ENCODE data around the gene CDH12. TPM values are rescaled to one million over a fixed set of nuclear protein-coding genes. Genes with fewer than 3 reads are reported as not detected.

The CDH12 gene
- total and polyA plus RNA-seq, 10 donors, result 0.32 TPM; not detected in 9

GRCh38 chr5:22391956-22392355 is 461.2 kb downstream of the CDH12 start:
- TF ChIP-seq POLR2A (IDR thresholded peaks at IDR 0.05), result no peak
- Histone ChIP-seq H3K4me1 (no peaks in the 10 kb centered on the region), H3K27me3 (replicated peaks in 1 of 7) (no peaks in the 10 kb centered on the region), H3K4me3 (no peak overlapping the region), H3K9me3 (peaks cover 0 to 9% (median 0%) of the 10 kb centered on the region in 8 donors), H3K27ac (no peak overlapping the region), H3K36me3 (no peaks in the 10 kb centered on the region)
- 62 to 80% (median 63%) methylated on average over 3 of the region's 3 CpGs for WGBS, 5 donors
- no peak for DNase-seq
- intact Hi-C loops (cut with DNase I; ENCODE audit: low total_unique reads), result no loop called here

- intact Hi-C loops (cut with DNase I; ENCODE audit: low total_unique reads), result no loop called here
- no peaks in the 10 kb centered on the region for H3K27me3 ChIP-seq (replicated peaks in 1 of 7)
- no peak overlapping the region for H3K4me3 ChIP-seq
- no peaks in the 10 kb centered on the region for H3K36me3 ChIP-seq
- TF ChIP-seq POLR2AphosphoS5 (IDR thresholded peaks at IDR 0.05), result no peak
- no peak for TF ChIP-seq CTCF (IDR thresholded peaks at IDR 0.05 in 8 of 11, conservative IDR thresholded peaks at IDR 0.05 in 3 of 11)
- no peak for TF ChIP-seq POLR2A (IDR thresholded peaks at IDR 0.05)
- no peak overlapping the region for H3K27ac ChIP-seq
- peaks cover 0 to 9% (median 0%) of the 10 kb centered on the region in 8 donors for H3K9me3 ChIP-seq
- no peaks in the 10 kb centered on the region for H3K4me1 ChIP-seq
- no peak for DNase-seq
These were observed 462.3 kb downstream of the CDH12 start for GRCh38 chr5:22390888-22391287.

- H3K36me3 ChIP-seq, result no peaks in the 10 kb centered on the region
- no peaks in the 10 kb centered on the region for H3K4me1 ChIP-seq
- no peak overlapping the region for H3K27ac ChIP-seq
- intact Hi-C loops (cut with DNase I; ENCODE audit: low total_unique reads), result no loop called here
- WGBS, 5 donors, result 50 to 76% (median 65%) methylated on average over 1 of the region's 1 CpG; no CpG with 5 or more reads in 1 of the 5 donors
- H3K4me3 ChIP-seq, result no peak overlapping the region
- TF ChIP-seq POLR2AphosphoS5 (IDR thresholded peaks at IDR 0.05), result no peak
- TF ChIP-seq POLR2A (IDR thresholded peaks at IDR 0.05), result no peak
- TF ChIP-seq CTCF (IDR thresholded peaks at IDR 0.05 in 8 of 11, conservative IDR thresholded peaks at IDR 0.05 in 3 of 11), result no peak
- no peaks in the 10 kb centered on the region for H3K27me3 ChIP-seq (replicated peaks in 1 of 7)
- no peak for DNase-seq
- H3K9me3 ChIP-seq, result peaks cover 0 to 10% (median 3%) of the 10 kb centered on the region in 8 donors
These were observed 480.1 kb downstream of the CDH12 start for GRCh38 chr5:22372826-22373660.

GRCh38 chr5:22372376-22372775 is 480.8 kb downstream of the CDH12 start:
- intact Hi-C loops (cut with DNase I; ENCODE audit: low total_unique reads), result no loop called here
- Histone ChIP-seq H3K27ac (no peak overlapping the region), H3K36me3 (no peaks in the 10 kb centered on the region), H3K4me3 (no peak overlapping the region), H3K4me1 (no peaks in the 10 kb centered on the region), H3K27me3 (replicated peaks in 1 of 7) (no peaks in the 10 kb centered on the region), H3K9me3 (peaks cover 0 to 10% (median 3%) of the 10 kb centered on the region in 8 donors)
- TF ChIP-seq POLR2AphosphoS5 (IDR thresholded peaks at IDR 0.05) (no peak), POLR2A (IDR thresholded peaks at IDR 0.05) (no peak), CTCF (IDR thresholded peaks at IDR 0.05 in 8 of 11, conservative IDR thresholded peaks at IDR 0.05 in 3 of 11) (no peak)
- 60 to 81% (median 80%) methylated on average over 8 of the region's 8 CpGs for WGBS, 5 donors
- DNase-seq, result no peak
